Uterus (tissue), 4 donors: ENCODE results near the gene CRIP1. TPM values are rescaled to one million over a fixed set of nuclear protein-coding genes. Genes with fewer than 3 reads are reported as not detected.

Experiments used
- DNase-seq, 2 donors: peaks; one replicate each; pipeline ENCODE4 v3.0.0-alpha.2; 2019 to 2020
- H3K27ac ChIP-seq, 2 donors: fragments of 200-600 bp; sonication (generic); 1 replicate in 1 of 2; 2 replicates in 1 of 2; pipeline ENCODE4 v1.5.1; 2016 to 2018
- H3K27me3 ChIP-seq, 2 donors: fragments of 200-600 bp; sonication (generic); one replicate each; pipeline ENCODE4 v1.5.1; 2018 to 2019; ENCODE audit warnings: control low read depth in 1 of 2
- H3K36me3 ChIP-seq, 2 donors: fragments of 200-600 bp; sonication (generic); one replicate each; pipeline ENCODE4 v1.5.1; 2019; ENCODE audit warnings: control low read depth in 1 of 2
- H3K4me1 ChIP-seq, 2 donors: fragments of 200-600 bp; sonication (generic); one replicate each; pipeline ENCODE4 v1.5.1; 2018 to 2019; ENCODE audit warnings: control low read depth in 1 of 2
- H3K4me3 ChIP-seq, 2 donors: fragments of 200-600 bp; sonication (generic); 1 replicate in 1 of 2; 2 replicates in 1 of 2; pipeline ENCODE4 v1.5.1; 2018 to 2019; ENCODE audit warnings: mild to moderate bottlenecking in 1 of 2
- H3K9me3 ChIP-seq, 2 donors: fragments of 200-600 bp; sonication (generic); one replicate each; pipeline ENCODE4 v1.5.1; 2019; ENCODE audit warnings: control low read depth in 1 of 2
- POLR2A ChIP-seq, 2 donors: fragments of 450-650 bp; IDR thresholded peaks; one replicate each; pipeline ENCODE4 v1.6.1; 2016; ENCODE audit warnings: antibody characterized with exemption in 2 of 2, mild to moderate bottlenecking in 1 of 2, moderate library complexity in 1 of 2
- intact Hi-C: fragments of 100-400 bp; cut with DNase I; formaldehyde crosslinking; loops from one replicate; pipeline ENCODE4 v1.15.1; 2023; ENCODE audit warnings: low total_unique reads
- total RNA-seq, 4 donors: library from RNA; depleted of rRNA in 3 of 4; stranded (reverse); fragments of >200 nt in 3 of 4; gene quantifications; one replicate each; pipeline versions ENCODE4 v1.1.0 to v1.2.4, GENCODE V29; 2014 to 2023
- TF ChIP-seq, protein P1 (sequence below), 4 experiments: fragments of 200-600 bp in 2 of 4; fragments of 450-650 bp in 2 of 4; sonication (generic) in 2 of 4; IDR thresholded peaks; one replicate each; pipeline ENCODE4 v1.5.1; 2016 to 2019; ENCODE audit warnings: antibody characterized with exemption in 4 of 4, mild to moderate bottlenecking in 2 of 4, moderate library complexity in 1 of 4
- donor health status: DM: yes; HTN: yes; CAD: no.

The CRIP1 gene
- total RNA-seq, 4 donors from 2014 or later: 0.51 to 64.7 (median 34.4) TPM

DNA sequence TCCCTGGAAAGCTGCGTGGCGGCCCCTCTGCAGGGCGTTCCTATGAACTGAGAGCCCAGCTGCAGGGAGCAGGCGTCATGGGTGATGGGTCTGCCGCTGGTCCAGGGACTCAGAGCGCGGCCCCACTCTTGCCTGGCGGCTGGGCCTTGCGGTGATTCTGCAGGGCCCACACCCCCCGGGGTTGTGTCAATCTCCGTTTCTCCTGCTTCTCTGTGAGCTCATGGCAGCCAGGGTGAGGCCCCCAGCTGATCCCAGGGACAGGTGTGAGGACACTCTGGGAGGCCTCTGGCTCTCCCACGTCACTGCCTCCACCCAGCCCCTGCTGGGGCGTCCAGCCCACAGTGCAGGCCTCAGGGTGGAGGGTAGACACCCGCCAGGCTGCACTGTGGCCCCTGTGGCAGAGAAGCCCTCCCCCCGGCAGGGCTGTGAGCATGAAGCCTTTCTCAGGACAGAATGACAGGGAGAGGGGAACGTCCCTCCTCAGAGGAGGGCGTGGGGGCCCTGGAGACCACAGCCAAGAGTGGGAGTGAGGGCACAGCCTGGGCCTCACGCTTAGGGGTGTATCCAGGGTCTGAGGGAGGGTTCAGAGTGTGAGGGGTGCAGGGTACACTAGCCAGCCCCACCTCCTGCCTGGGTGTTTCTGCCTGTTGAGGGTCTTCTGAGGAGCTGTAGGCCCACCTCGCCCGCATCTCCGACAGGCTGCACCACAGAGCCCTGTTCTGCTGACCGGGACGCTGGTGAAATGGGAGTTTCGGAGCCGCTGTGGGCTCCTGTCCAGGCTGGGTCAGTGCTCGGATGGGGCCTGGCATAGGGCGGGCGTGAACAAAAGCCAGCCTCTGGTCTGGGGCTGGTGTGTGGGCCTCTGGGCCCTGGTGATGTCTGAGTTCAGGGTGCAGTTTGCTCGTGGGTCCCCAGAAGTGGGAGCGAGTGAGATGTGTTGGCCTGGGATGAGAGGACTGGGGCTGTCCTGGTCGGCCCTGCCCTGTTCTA, 38.7 kb upstream of the CRIP1 start:
- H3K27ac ChIP-seq: peak overlapping the region in 1 of 2 donors; percentile 1
- no peak overlapping the region for H3K4me3 ChIP-seq
- H3K36me3 ChIP-seq: no peaks in the 10 kb centered on the region
- intact Hi-C loops: no loop called here
- TF ChIP-seq, protein P1, sequence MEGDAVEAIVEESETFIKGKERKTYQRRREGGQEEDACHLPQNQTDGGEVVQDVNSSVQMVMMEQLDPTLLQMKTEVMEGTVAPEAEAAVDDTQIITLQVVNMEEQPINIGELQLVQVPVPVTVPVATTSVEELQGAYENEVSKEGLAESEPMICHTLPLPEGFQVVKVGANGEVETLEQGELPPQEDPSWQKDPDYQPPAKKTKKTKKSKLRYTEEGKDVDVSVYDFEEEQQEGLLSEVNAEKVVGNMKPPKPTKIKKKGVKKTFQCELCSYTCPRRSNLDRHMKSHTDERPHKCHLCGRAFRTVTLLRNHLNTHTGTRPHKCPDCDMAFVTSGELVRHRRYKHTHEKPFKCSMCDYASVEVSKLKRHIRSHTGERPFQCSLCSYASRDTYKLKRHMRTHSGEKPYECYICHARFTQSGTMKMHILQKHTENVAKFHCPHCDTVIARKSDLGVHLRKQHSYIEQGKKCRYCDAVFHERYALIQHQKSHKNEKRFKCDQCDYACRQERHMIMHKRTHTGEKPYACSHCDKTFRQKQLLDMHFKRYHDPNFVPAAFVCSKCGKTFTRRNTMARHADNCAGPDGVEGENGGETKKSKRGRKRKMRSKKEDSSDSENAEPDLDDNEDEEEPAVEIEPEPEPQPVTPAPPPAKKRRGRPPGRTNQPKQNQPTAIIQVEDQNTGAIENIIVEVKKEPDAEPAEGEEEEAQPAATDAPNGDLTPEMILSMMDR (IDR thresholded peaks at IDR 0.05): no peak
- no peak for TF ChIP-seq POLR2A (IDR thresholded peaks at IDR 0.05)
- no peaks in the 10 kb centered on the region for H3K4me1 ChIP-seq
- DNase-seq: no peak
- no peaks in the 10 kb centered on the region for H3K9me3 ChIP-seq
- no peaks in the 10 kb centered on the region for H3K27me3 ChIP-seq

DNA sequence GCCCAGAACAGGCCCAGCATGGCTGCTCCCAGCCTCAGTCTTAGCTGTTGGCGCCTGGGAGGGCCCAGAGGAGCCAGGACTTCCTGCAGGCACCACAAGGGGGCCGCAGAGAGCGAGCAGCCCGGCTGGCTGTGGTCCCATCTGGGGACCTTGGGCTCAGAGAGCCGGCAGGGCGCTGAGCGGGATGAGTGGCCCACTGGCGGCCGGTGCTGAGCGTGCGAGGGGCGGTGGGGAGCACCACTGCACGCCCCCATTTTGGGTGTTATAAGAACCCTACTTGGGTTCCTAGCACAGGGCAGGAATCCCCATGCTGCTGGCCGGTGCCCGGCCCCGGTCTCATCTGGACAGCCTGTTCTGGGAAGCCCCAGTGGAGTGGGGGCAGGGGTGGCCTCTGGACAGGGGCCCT, 38.0 kb upstream of the CRIP1 start:
- H3K36me3 ChIP-seq: no peaks in the 10 kb centered on the region
- no peak overlapping the region for H3K4me3 ChIP-seq
- H3K4me1 ChIP-seq: no peaks in the 10 kb centered on the region
- peak overlapping the region in 1 of 2 donors; percentile 1 for H3K27ac ChIP-seq
- no peaks in the 10 kb centered on the region for H3K27me3 ChIP-seq
- no peaks in the 10 kb centered on the region for H3K9me3 ChIP-seq
- DNase-seq: peak; percentile 64 to 79
- intact Hi-C loops: no loop called here
- TF ChIP-seq POLR2A (IDR thresholded peaks at IDR 0.05): no peak
- TF ChIP-seq, protein P1 (IDR thresholded peaks at IDR 0.05): peak; percentile 68 to 93 (median 90)

DNA sequence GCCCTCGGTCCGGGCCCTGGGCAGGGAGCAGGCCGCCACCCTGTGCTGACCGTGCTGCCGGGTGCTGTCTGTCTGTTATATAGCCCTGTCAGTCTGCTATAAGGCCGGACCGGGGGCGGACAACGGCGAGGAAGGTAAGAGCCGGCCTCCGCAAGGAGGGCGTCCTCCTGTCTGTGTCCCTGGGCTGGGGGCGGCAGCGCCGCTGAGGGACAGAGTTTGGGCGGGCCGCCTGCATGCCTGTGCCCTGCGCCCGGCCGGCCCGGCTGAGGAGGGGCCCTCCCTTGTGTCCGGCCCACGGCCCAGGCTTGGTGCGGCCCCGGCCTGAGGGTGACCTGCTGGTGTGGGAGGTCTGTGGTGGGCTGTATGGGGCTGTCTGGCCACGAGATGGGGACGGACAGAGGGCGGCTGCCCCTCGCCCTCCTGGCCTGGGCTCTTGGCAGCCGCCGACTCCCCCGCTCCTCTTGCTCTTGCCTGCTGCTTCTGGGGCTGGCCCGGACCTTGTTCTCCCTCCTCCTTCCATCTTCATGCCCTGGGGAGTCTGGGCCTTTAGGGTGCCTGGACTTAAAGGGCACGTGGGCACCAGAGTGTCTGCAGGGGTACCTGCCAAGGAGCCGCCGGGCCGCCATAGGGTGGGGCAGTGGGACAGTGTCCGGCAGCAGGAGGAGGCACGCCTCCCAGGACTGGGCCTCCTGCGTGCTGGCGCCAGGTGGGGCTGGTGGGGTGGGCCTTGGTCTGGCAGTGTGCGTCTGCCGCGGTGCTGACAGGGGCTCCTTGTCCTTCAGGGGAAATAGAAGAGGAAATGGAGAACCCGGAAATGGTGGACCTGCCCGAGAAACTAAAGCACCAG, 37.2 kb upstream of the CRIP1 start:
- intact Hi-C loops: no loop called here
- Histone ChIP-seq H3K4me1 (no peaks in the 10 kb centered on the region), H3K27me3 (no peaks in the 10 kb centered on the region), H3K4me3 (no peak overlapping the region), H3K9me3 (no peaks in the 10 kb centered on the region), H3K36me3 (no peaks in the 10 kb centered on the region), H3K27ac (no peak overlapping the region)
- DNase-seq: no peak
- TF ChIP-seq, protein P1 (IDR thresholded peaks at IDR 0.05): no peak
- no peak for TF ChIP-seq POLR2A (IDR thresholded peaks at IDR 0.05)

DNA sequence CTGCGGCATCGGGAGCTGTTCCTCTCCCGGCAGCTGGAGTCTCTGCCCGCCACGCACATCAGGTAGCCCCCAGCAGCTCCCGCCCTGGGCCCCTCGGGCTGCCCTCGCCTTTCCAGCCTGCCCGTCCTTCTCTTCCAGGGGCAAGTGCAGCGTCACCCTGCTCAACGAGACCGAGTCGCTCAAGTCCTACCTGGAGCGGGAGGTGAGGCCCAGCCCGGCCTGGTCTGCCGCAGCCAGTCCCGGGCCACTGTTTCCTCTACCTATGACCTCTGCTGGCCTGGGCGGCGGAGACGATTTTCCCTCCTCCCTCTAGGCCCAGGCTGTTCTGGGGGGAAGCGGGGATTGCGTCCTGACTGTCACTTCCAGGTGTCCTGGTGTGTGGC, 36.6 kb upstream of the CRIP1 start:
- Histone ChIP-seq H3K9me3 (no peaks in the 10 kb centered on the region), H3K27me3 (no peaks in the 10 kb centered on the region), H3K36me3 (no peaks in the 10 kb centered on the region), H3K4me1 (no peaks in the 10 kb centered on the region), H3K27ac (no peak overlapping the region), H3K4me3 (no peak overlapping the region)
- DNase-seq: peak in 1 of 2 donors; percentile 13
- no peak for TF ChIP-seq POLR2A (IDR thresholded peaks at IDR 0.05)
- TF ChIP-seq, protein P1 (IDR thresholded peaks at IDR 0.05): no peak
- intact Hi-C loops: no loop called here
